Osteocyte (in vitro differentiated cells): ENCODE data around the gene ANKS3. TPM values are rescaled to one million over a fixed set of nuclear protein-coding genes. Genes with fewer than 3 reads are reported as not detected.

Source experiments
- DNase-seq: peaks from one replicate; pipeline ENCODE4 v3.0.0; 2021; ENCODE audit warnings: mixed read lengths; ENCODE audit not compliant: unreplicated experiment; ENCODE audit errors: extremely low spot score
- H3K27ac Mint-ChIP-seq: one replicate; pipeline ENCODE4 v1.8.0; 2021; ENCODE audit warnings: mild to moderate bottlenecking, mixed read lengths; ENCODE audit not compliant: unreplicated experiment
- H3K27me3 Mint-ChIP-seq: one replicate; pipeline ENCODE4 v1.8.0; 2021; ENCODE audit warnings: mixed read lengths; ENCODE audit not compliant: unreplicated experiment
- H3K36me3 Mint-ChIP-seq: one replicate; pipeline ENCODE4 v1.8.0; 2021; ENCODE audit warnings: mixed read lengths; ENCODE audit not compliant: unreplicated experiment
- H3K4me1 Mint-ChIP-seq: one replicate; pipeline ENCODE4 v1.8.0; 2021; ENCODE audit warnings: mixed read lengths; ENCODE audit not compliant: unreplicated experiment
- H3K4me3 Mint-ChIP-seq: one replicate; pipeline ENCODE4 v1.8.0; 2021; ENCODE audit warnings: mild to moderate bottlenecking, moderate library complexity, mixed read lengths; ENCODE audit not compliant: unreplicated experiment
- H3K9me3 Mint-ChIP-seq: one replicate; pipeline ENCODE4 v1.8.0; 2021; ENCODE audit warnings: mixed read lengths; ENCODE audit not compliant: unreplicated experiment
- total RNA-seq: library from RNA; stranded (reverse); gene quantifications from 2 replicates; pipeline ENCODE4 v1.2.1, GENCODE V29; 2021
- TF ChIP-seq, protein P1 (sequence below): fragments of 200-600 bp; sonication (generic); IDR thresholded peaks from 2 replicates; pipeline ENCODE4 v1.5.0; 2021; ENCODE audit warnings: antibody characterized with exemption, mild to moderate bottlenecking, moderate library complexity

ANKS3 gene
- total RNA-seq, 1 donor from 2014 or later = 30.0 TPM

GRCh38 chr16:4754865-4755264 is 20.8 kb upstream of the ANKS3 start:
- no peaks in the 10 kb centered on the region for H3K27me3 Mint-ChIP-seq
- no peak overlapping the region for H3K27ac Mint-ChIP-seq
- H3K4me1 Mint-ChIP-seq = no peaks in the 10 kb centered on the region
- H3K36me3 Mint-ChIP-seq = peaks cover 32% of the 10 kb centered on the region
- H3K9me3 Mint-ChIP-seq = no peaks in the 10 kb centered on the region
- TF ChIP-seq, protein P1, sequence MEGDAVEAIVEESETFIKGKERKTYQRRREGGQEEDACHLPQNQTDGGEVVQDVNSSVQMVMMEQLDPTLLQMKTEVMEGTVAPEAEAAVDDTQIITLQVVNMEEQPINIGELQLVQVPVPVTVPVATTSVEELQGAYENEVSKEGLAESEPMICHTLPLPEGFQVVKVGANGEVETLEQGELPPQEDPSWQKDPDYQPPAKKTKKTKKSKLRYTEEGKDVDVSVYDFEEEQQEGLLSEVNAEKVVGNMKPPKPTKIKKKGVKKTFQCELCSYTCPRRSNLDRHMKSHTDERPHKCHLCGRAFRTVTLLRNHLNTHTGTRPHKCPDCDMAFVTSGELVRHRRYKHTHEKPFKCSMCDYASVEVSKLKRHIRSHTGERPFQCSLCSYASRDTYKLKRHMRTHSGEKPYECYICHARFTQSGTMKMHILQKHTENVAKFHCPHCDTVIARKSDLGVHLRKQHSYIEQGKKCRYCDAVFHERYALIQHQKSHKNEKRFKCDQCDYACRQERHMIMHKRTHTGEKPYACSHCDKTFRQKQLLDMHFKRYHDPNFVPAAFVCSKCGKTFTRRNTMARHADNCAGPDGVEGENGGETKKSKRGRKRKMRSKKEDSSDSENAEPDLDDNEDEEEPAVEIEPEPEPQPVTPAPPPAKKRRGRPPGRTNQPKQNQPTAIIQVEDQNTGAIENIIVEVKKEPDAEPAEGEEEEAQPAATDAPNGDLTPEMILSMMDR = no peak
- DNase-seq = no peak
- no peak overlapping the region for H3K4me3 Mint-ChIP-seq

- no peak overlapping the region for H3K4me3 Mint-ChIP-seq
- H3K27me3 Mint-ChIP-seq = no peaks in the 10 kb centered on the region
- TF ChIP-seq, protein P1 = no peak
- H3K36me3 Mint-ChIP-seq = peaks cover 18% of the 10 kb centered on the region
- no peaks in the 10 kb centered on the region for H3K9me3 Mint-ChIP-seq
- DNase-seq = no peak
- no peak overlapping the region for H3K27ac Mint-ChIP-seq
- no peaks in the 10 kb centered on the region for H3K4me1 Mint-ChIP-seq
Observed at GRCh38 chr16:4753227-4753626, 19.2 kb upstream of the ANKS3 start.

- DNase-seq = no peak
- Mint-ChIP-seq H3K27ac (no peak overlapping the region), H3K36me3 (peaks cover 18% of the 10 kb centered on the region)
Observed at GRCh38 chr16:4752351-4753100, 18.5 kb upstream of the ANKS3 start.

GRCh38 chr16:4750896-4751295 is 16.8 kb upstream of the ANKS3 start:
- Mint-ChIP-seq H3K4me3 (no peak overlapping the region), H3K27ac (no peak overlapping the region), H3K36me3 (peaks cover 17% of the 10 kb centered on the region), H3K27me3 (no peaks in the 10 kb centered on the region), H3K9me3 (no peaks in the 10 kb centered on the region), H3K4me1 (no peaks in the 10 kb centered on the region)
- TF ChIP-seq, protein P1 = no peak
- no peak for DNase-seq

More at GRCh38 chr16:4752351-4753100, 18.5 kb upstream of the ANKS3 start:
- Mint-ChIP-seq H3K27me3 (no peaks in the 10 kb centered on the region), H3K4me3 (no peak overlapping the region), H3K4me1 (no peaks in the 10 kb centered on the region), H3K9me3 (no peaks in the 10 kb centered on the region)
- TF ChIP-seq, protein P1 = no peak

- TF ChIP-seq, protein P1 = no peak
- Mint-ChIP-seq H3K27ac (no peak overlapping the region), H3K9me3 (no peaks in the 10 kb centered on the region), H3K27me3 (no peaks in the 10 kb centered on the region), H3K36me3 (peaks cover 7% of the 10 kb centered on the region), H3K4me1 (no peaks in the 10 kb centered on the region), H3K4me3 (no peak overlapping the region)
- DNase-seq = no peak
Observed at GRCh38 chr16:4749700-4750257, 15.7 kb upstream of the ANKS3 start.
